Hepatocyte (in vitro differentiated cells): ENCODE results near the gene ACOX2. TPM values are rescaled to one million over a fixed set of nuclear protein-coding genes. Genes with fewer than 3 reads are reported as not detected.

Experiments
- DNase-seq: peaks from one replicate; pipeline ENCODE4 v3.0.0-alpha.2; 2016; ENCODE audit warnings: low spot score
- H2AFZ ChIP-seq: fragments of 200-600 bp; sonication (generic); 2 replicates; pipeline ENCODE4 v1.6.0; 2016; ENCODE audit warnings: antibody characterized with exemption, mild to moderate bottlenecking
- H3K27ac ChIP-seq: fragments of 200-600 bp; sonication (generic); 2 replicates; pipeline ENCODE4 v1.5.1; 2016; ENCODE audit warnings: mild to moderate bottlenecking
- H3K27me3 ChIP-seq: fragments of 200-600 bp; sonication (generic); 2 replicates; pipeline ENCODE4 v1.6.1; 2016
- H3K36me3 ChIP-seq: fragments of 200-600 bp; sonication (generic); replicated peaks from 2 replicates; pipeline ENCODE4 v1.5.1; 2016; ENCODE audit warnings: low read depth; ENCODE audit not compliant: insufficient read depth
- H3K4me1 ChIP-seq: fragments of 200-600 bp; sonication (generic); 2 replicates; pipeline ENCODE4 v1.5.1; 2016; ENCODE audit warnings: mild to moderate bottlenecking, moderate library complexity; ENCODE audit not compliant: insufficient read depth
- H3K4me2 ChIP-seq: fragments of 200-600 bp; sonication (generic); 2 replicates; pipeline ENCODE4 v1.6.0; 2016
- H3K4me3 ChIP-seq: fragments of 200-600 bp; sonication (generic); 2 replicates; pipeline ENCODE4 v1.5.1; 2016; ENCODE audit warnings: mild to moderate bottlenecking
- H3K79me2 ChIP-seq: fragments of 200-600 bp; sonication (generic); 2 replicates; pipeline ENCODE4 v1.6.0; 2017; ENCODE audit warnings: mild to moderate bottlenecking
- H3K9me2 ChIP-seq: fragments of 200-600 bp; sonication (generic); replicated peaks from 2 replicates; pipeline ENCODE4 v1.6.0; 2017; ENCODE audit warnings: mild to moderate bottlenecking; ENCODE audit not compliant: insufficient read depth
- H3K9me3 ChIP-seq: fragments of 200-600 bp; sonication (generic); 2 replicates; pipeline ENCODE4 v1.5.1; 2016; ENCODE audit warnings: low read depth, mild to moderate bottlenecking
- H4K20me1 ChIP-seq: fragments of 200-600 bp; sonication (generic); 2 replicates; pipeline ENCODE4 v1.6.0; 2016; ENCODE audit warnings: mild to moderate bottlenecking; ENCODE audit not compliant: insufficient read depth, poor library complexity, severe bottlenecking
- CTCF ChIP-seq: fragments of 200-600 bp; sonication (generic); IDR thresholded peaks from 2 replicates; pipeline ENCODE4 v1.5.1; 2016; ENCODE audit warnings: antibody characterized with exemption, mild to moderate bottlenecking; ENCODE audit not compliant: poor library complexity
- EZH2 ChIP-seq: fragments of 200-600 bp; sonication (generic); IDR thresholded peaks from 2 replicates; pipeline ENCODE4 v1.6.1; 2016; ENCODE audit warnings: antibody characterized with exemption, mild to moderate bottlenecking, borderline replicate concordance
- EZH2phosphoT487 ChIP-seq: fragments of 200-600 bp; sonication (generic); IDR thresholded peaks from one replicate; pipeline ENCODE4 v1.6.1; 2018; ENCODE audit warnings: antibody characterized with exemption, mild to moderate bottlenecking, low read depth, moderate library complexity; ENCODE audit not compliant: unreplicated experiment, severe bottlenecking
- WGBS: methylation state at CpG from one replicate; pipeline ENCODE4 v1.1.6; 2016; ENCODE audit warnings: low lambda C conversion rate; ENCODE audit errors: missing lambda C conversion rate; 5-methylcytosine and 5-hydroxymethylcytosine counted together
- polyA plus RNA-seq: library from polyadenylated mRNA; unstranded; fragments of >200 nt; fragmentation: Nextera tagmentation; extraction: Ambion mirVana; gene quantifications from 2 replicates; pipeline ENCODE4 v1.2.1, GENCODE V29; 2016
- total RNA-seq: library from RNA; depleted of rRNA; stranded (reverse); fragments of >200 nt; gene quantifications from 2 replicates; pipeline ENCODE4 v1.2.3, GENCODE V29; 2014

Gene ACOX2
- total and polyA plus RNA-seq, 2 experiments from 2014 or later = 26.2 to 30.6 TPM

- Histone ChIP-seq H3K4me2 (no peak overlapping the region), H3K27me3 (no peaks in the 10 kb centered on the region), H3K9me2 (no peaks in the 10 kb centered on the region), H3K79me2 (no peaks in the 10 kb centered on the region), H3K9me3 (no peaks in the 10 kb centered on the region), H3K36me3 (no peaks in the 10 kb centered on the region), H4K20me1 (no peaks in the 10 kb centered on the region), H3K4me1 (peaks cover 5% of the 10 kb centered on the region), H2AFZ (no peak overlapping the region), H3K27ac (no peak overlapping the region), H3K4me3 (no peak overlapping the region)
- TF ChIP-seq EZH2phosphoT487 (no peak), EZH2 (no peak), CTCF (no peak)
- WGBS = 91% methylated on average over 5 of the region's 5 CpGs
- DNase-seq = no peak
These were observed 33.9 kb upstream of the ACOX2 start for GRCh38 chr3:58570851-58571250.

GRCh38 chr3:58569287-58570001 lies 32.5 kb upstream of the ACOX2 start:
- Histone ChIP-seq H2AFZ (no peak overlapping the region), H3K9me2 (no peaks in the 10 kb centered on the region), H3K4me3 (no peak overlapping the region), H4K20me1 (no peaks in the 10 kb centered on the region), H3K79me2 (no peaks in the 10 kb centered on the region), H3K27ac (no peak overlapping the region), H3K36me3 (no peaks in the 10 kb centered on the region), H3K27me3 (no peaks in the 10 kb centered on the region), H3K4me1 (peaks cover 16% of the 10 kb centered on the region), H3K9me3 (no peaks in the 10 kb centered on the region), H3K4me2 (no peak overlapping the region)
- DNase-seq = no peak
- no peak for TF ChIP-seq EZH2
- WGBS = 96% methylated on average over 12 of the region's 12 CpGs

GRCh38 chr3:58568572-58569286 lies 31.7 kb upstream of the ACOX2 start:
- DNase-seq = peak; percentile 76
- no peak overlapping the region for H3K4me2 ChIP-seq
- H3K4me3 ChIP-seq = no peak overlapping the region
- WGBS = 36% methylated on average over 17 of the region's 17 CpGs
- H3K79me2 ChIP-seq = no peaks in the 10 kb centered on the region
- no peaks in the 10 kb centered on the region for H3K36me3 ChIP-seq
- no peaks in the 10 kb centered on the region for H3K9me3 ChIP-seq
- no peaks in the 10 kb centered on the region for H4K20me1 ChIP-seq
- H3K27ac ChIP-seq = no peak overlapping the region
- TF ChIP-seq EZH2 (no peak), CTCF (peak; percentile 86), EZH2phosphoT487 (no peak)
- no peak overlapping the region for H2AFZ ChIP-seq
- H3K27me3 ChIP-seq = no peaks in the 10 kb centered on the region
- peaks cover 16% of the 10 kb centered on the region for H3K4me1 ChIP-seq
- H3K9me2 ChIP-seq = no peaks in the 10 kb centered on the region

GRCh38 chr3:58567251-58567515 lies 30.2 kb upstream of the ACOX2 start:
- no peak overlapping the region for H3K4me3 ChIP-seq
- no peaks in the 10 kb centered on the region for H3K36me3 ChIP-seq
- H2AFZ ChIP-seq = no peak overlapping the region
- TF ChIP-seq EZH2 (no peak), EZH2phosphoT487 (no peak), CTCF (no peak)
- no peaks in the 10 kb centered on the region for H4K20me1 ChIP-seq
- no peaks in the 10 kb centered on the region for H3K9me2 ChIP-seq
- 90% methylated on average over 7 of the region's 7 CpGs for WGBS
- H3K9me3 ChIP-seq = no peaks in the 10 kb centered on the region
- no peak overlapping the region for H3K27ac ChIP-seq
- H3K27me3 ChIP-seq = no peaks in the 10 kb centered on the region
- DNase-seq = no peak
- H3K4me2 ChIP-seq = no peak overlapping the region
- H3K79me2 ChIP-seq = no peaks in the 10 kb centered on the region
- peaks cover 16% of the 10 kb centered on the region for H3K4me1 ChIP-seq
